Activated naive CD8-positive, alpha-beta T cell treated with anti-CD3 and anti-CD28 coated beads for 36 hours (primary cell): ENCODE measurements around the gene LASP1. TPM values are rescaled to one million over a fixed set of nuclear protein-coding genes. Genes with fewer than 3 reads are reported as not detected.
A peak's percentile ranks its signal among the peaks of the same experiment; 100 is the strongest.
"Not testable (repeated sequence)": the region's sequence is repeated elsewhere in the genome, so short reads cannot be mapped to it uniquely, and the experiment has no call there.

Experiments used
- DNase-seq: peaks from one replicate; pipeline ENCODE4 v3.0.0; 2021
- H3K27ac Mint-ChIP-seq: one replicate; pipeline ENCODE4 v1.8.0; 2022; ENCODE audit warnings: mild to moderate bottlenecking, moderate library complexity, mixed read lengths
- H3K27me3 Mint-ChIP-seq: one replicate; pipeline ENCODE4 v1.8.0; 2022; ENCODE audit warnings: mild to moderate bottlenecking, mixed read lengths
- H3K36me3 Mint-ChIP-seq: one replicate; pipeline ENCODE4 v1.8.0; 2021; ENCODE audit warnings: mild to moderate bottlenecking, mixed read lengths
- H3K4me1 Mint-ChIP-seq: one replicate; pipeline ENCODE4 v1.8.0; 2021; ENCODE audit warnings: mixed read lengths
- H3K4me3 Mint-ChIP-seq: one replicate; pipeline ENCODE4 v1.8.0; 2022; ENCODE audit warnings: mild to moderate bottlenecking, moderate library complexity, mixed read lengths
- H3K9me3 Mint-ChIP-seq: one replicate; pipeline ENCODE4 v1.8.0; 2022; ENCODE audit warnings: mixed read lengths
- total RNA-seq, 2 experiments: library from RNA; stranded (reverse); gene quantifications; one replicate each; pipeline ENCODE4 v1.2.3, GENCODE V29; 2021

Gene LASP1
- total RNA-seq, 2 experiments from 2014 or later: 131 TPM

GRCh38 chr17:38920374-38921291, 50.8 kb downstream of the LASP1 start:
- Mint-ChIP-seq H3K9me3 (no peaks in the 10 kb centered on the region), H3K4me3 (no peak overlapping the region), H3K27ac (peak overlapping the region; percentile 49), H3K4me1 (peaks cover 41% of the 10 kb centered on the region), H3K27me3 (no peaks in the 10 kb centered on the region), H3K36me3 (peaks cover 20% of the 10 kb centered on the region)
- no peak for DNase-seq

GRCh38 chr17:38921756-38922411, 52.0 kb downstream of the LASP1 start:
- Mint-ChIP-seq H3K27me3 (no peaks in the 10 kb centered on the region), H3K36me3 (peaks cover 16% of the 10 kb centered on the region), H3K9me3 (no peaks in the 10 kb centered on the region), H3K27ac (peak overlapping the region; percentile 14), H3K4me3 (no peak overlapping the region), H3K4me1 (peaks cover 53% of the 10 kb centered on the region)
- no peak for DNase-seq

GRCh38 chr17:38922538-38923297, 52.9 kb downstream of the LASP1 start:
- Mint-ChIP-seq H3K9me3 (no peaks in the 10 kb centered on the region), H3K36me3 (peaks cover 13% of the 10 kb centered on the region), H3K4me3 (no peak overlapping the region), H3K4me1 (peaks cover 53% of the 10 kb centered on the region), H3K27me3 (no peaks in the 10 kb centered on the region), H3K27ac (peak overlapping the region; percentile 14)
- no peak for DNase-seq

- Mint-ChIP-seq H3K4me1 (peaks cover 46% of the 10 kb centered on the region), H3K9me3 (no peaks in the 10 kb centered on the region), H3K27ac (peak within 1 kb of the TSS; percentile 64), H3K4me3 (peak within 1 kb of the TSS; percentile 67), H3K27me3 (no peaks in the 10 kb centered on the region), H3K36me3 (peaks cover 1% of the 10 kb centered on the region)
- DNase-seq: peak; percentile 75
Observed at GRCh38 chr17:38925263-38925995, 55.6 kb downstream of the LASP1 start, which contains the start of gene LASP1NB. LASP1NB (plus strand) TSS chr17:38925614.

- Mint-ChIP-seq H3K27ac (peak overlapping the region; percentile 64), H3K9me3 (no peaks in the 10 kb centered on the region)
- DNase-seq: no peak
Observed at GRCh38 chr17:38926293-38927070, 56.6 kb downstream of the LASP1 start.

GRCh38 chr17:38930782-38931181, 60.9 kb downstream of the LASP1 start:
- H3K9me3 Mint-ChIP-seq: not testable (repeated sequence)

More at GRCh38 chr17:38926293-38927070, 56.6 kb downstream of the LASP1 start:
- Mint-ChIP-seq H3K36me3 (no peaks in the 10 kb centered on the region), H3K27me3 (no peaks in the 10 kb centered on the region), H3K4me1 (peaks cover 37% of the 10 kb centered on the region), H3K4me3 (peak overlapping the region; percentile 36)

GRCh38 chr17:38933962-38934361, 64.1 kb downstream of the LASP1 start:
- not testable (repeated sequence) for H3K9me3 Mint-ChIP-seq, H3K27me3 Mint-ChIP-seq, H3K36me3 Mint-ChIP-seq, H3K4me3 Mint-ChIP-seq, H3K27ac Mint-ChIP-seq, H3K4me1 Mint-ChIP-seq, DNase-seq

More at GRCh38 chr17:38930782-38931181, 60.9 kb downstream of the LASP1 start:
- not testable (repeated sequence) for H3K36me3 Mint-ChIP-seq, H3K4me3 Mint-ChIP-seq, H3K27me3 Mint-ChIP-seq, H3K27ac Mint-ChIP-seq, DNase-seq
- H3K4me1 Mint-ChIP-seq: peaks cover 17% of the 10 kb centered on the region

- Mint-ChIP-seq H3K36me3 (no peaks in the 10 kb centered on the region), H3K4me1 (peaks cover 14% of the 10 kb centered on the region), H3K27me3 (no peaks in the 10 kb centered on the region), H3K4me3 (no peak overlapping the region), H3K27ac (no peak overlapping the region), H3K9me3 (no peaks in the 10 kb centered on the region)
- no peak for DNase-seq
Observed at GRCh38 chr17:38939987-38940386, 70.1 kb downstream of the LASP1 start.

- DNase-seq: no peak
- Mint-ChIP-seq H3K27ac (no peak overlapping the region), H3K4me1 (peaks cover 14% of the 10 kb centered on the region), H3K36me3 (no peaks in the 10 kb centered on the region), H3K4me3 (no peak overlapping the region), H3K27me3 (no peaks in the 10 kb centered on the region), H3K9me3 (no peaks in the 10 kb centered on the region)
Observed at GRCh38 chr17:38940404-38940803, 70.5 kb downstream of the LASP1 start.

GRCh38 chr17:38942696-38943334, 73.0 kb downstream of the LASP1 start:
- H3K27me3 Mint-ChIP-seq: no peaks in the 10 kb centered on the region
- DNase-seq: no peak
- H3K4me1 Mint-ChIP-seq: peaks cover 12% of the 10 kb centered on the region
- no peaks in the 10 kb centered on the region for H3K9me3 Mint-ChIP-seq
- H3K4me3 Mint-ChIP-seq: no peak overlapping the region
- no peaks in the 10 kb centered on the region for H3K36me3 Mint-ChIP-seq
- no peak overlapping the region for H3K27ac Mint-ChIP-seq

- Mint-ChIP-seq H3K4me3 (no peak overlapping the region), H3K27me3 (no peaks in the 10 kb centered on the region), H3K36me3 (no peaks in the 10 kb centered on the region), H3K27ac (peak overlapping the region; percentile 12), H3K9me3 (no peaks in the 10 kb centered on the region), H3K4me1 (peaks cover 14% of the 10 kb centered on the region)
- DNase-seq: no peak
Observed at GRCh38 chr17:38943607-38944006, 73.7 kb downstream of the LASP1 start.

GRCh38 chr17:38947189-38947588, 77.3 kb downstream of the LASP1 start:
- Mint-ChIP-seq H3K4me3 (no peak overlapping the region), H3K4me1 (peaks cover 14% of the 10 kb centered on the region), H3K27ac (no peak overlapping the region), H3K27me3 (no peaks in the 10 kb centered on the region), H3K36me3 (no peaks in the 10 kb centered on the region), H3K9me3 (no peaks in the 10 kb centered on the region)
- DNase-seq: no peak

- H3K4me3 Mint-ChIP-seq: not testable (repeated sequence)
Observed at GRCh38 chr17:38953800-38954199, 83.9 kb downstream of the LASP1 start.

More at GRCh38 chr17:38953800-38954199, 83.9 kb downstream of the LASP1 start:
- not testable (repeated sequence) for H3K9me3 Mint-ChIP-seq, H3K27me3 Mint-ChIP-seq, H3K27ac Mint-ChIP-seq, H3K4me1 Mint-ChIP-seq, H3K36me3 Mint-ChIP-seq, DNase-seq
